Spleen (tissue), 11 donors: ENCODE measurements around the gene MOCS3. TPM values are rescaled to one million over a fixed set of nuclear protein-coding genes. Genes with fewer than 3 reads are reported as not detected.

Source experiments
- DNase-seq: peaks from one replicate; pipeline ENCODE4 v3.0.0-alpha.2; 2020
- H3K27ac ChIP-seq, 8 donors: fragments of 200-600 bp; sonication (generic) in 7 of 8; 1 replicate in 4 of 8; 2 replicates in 4 of 8; pipeline versions ENCODE4 v1.5.0 to v1.8.0; 2016 to 2021; ENCODE audit warnings: inconsistent platforms in 4 of 8, mild to moderate bottlenecking in 4 of 8, moderate library complexity in 1 of 8
- H3K27me3 ChIP-seq, 7 donors: fragments of 200-600 bp; sonication (generic) in 6 of 7; replicated peaks in 1 of 7; 1 replicate in 4 of 7; 2 replicates in 3 of 7; pipeline versions ENCODE4 v1.5.0 to v1.8.0; 2016 to 2021; ENCODE audit warnings: inconsistent platforms in 3 of 7, mild to moderate bottlenecking in 1 of 7
- H3K36me3 ChIP-seq, 6 donors: fragments of 200-600 bp; sonication (generic) in 5 of 6; 1 replicate in 4 of 6; 2 replicates in 2 of 6; pipeline versions ENCODE4 v1.5.0 to v1.8.0; 2016 to 2021; ENCODE audit warnings: inconsistent platforms in 2 of 6
- H3K4me1 ChIP-seq, 6 donors: fragments of 200-600 bp; sonication (generic) in 5 of 6; 1 replicate in 3 of 6; 2 replicates in 3 of 6; pipeline versions ENCODE4 v1.5.0 to v1.8.0; 2016 to 2021; ENCODE audit warnings: inconsistent platforms in 3 of 6
- H3K4me3 ChIP-seq, 8 donors: fragments of 200-600 bp; sonication (generic) in 7 of 8; 1 replicate in 4 of 8; 2 replicates in 4 of 8; pipeline versions ENCODE4 v1.5.0 to v1.8.0; 2016 to 2021; ENCODE audit warnings: inconsistent platforms in 4 of 8, mild to moderate bottlenecking in 4 of 8, moderate library complexity in 2 of 8
- H3K9me3 ChIP-seq, 8 donors: fragments of 200-600 bp; sonication (generic) in 7 of 8; 1 replicate in 4 of 8; 2 replicates in 4 of 8; pipeline versions ENCODE4 v1.5.0 to v1.8.0; 2016 to 2021; ENCODE audit warnings: inconsistent platforms in 4 of 8
- CTCF ChIP-seq, 11 experiments: fragments of 200-600 bp in 7 of 11; fragments of 450-650 bp in 4 of 11; sonication (generic) in 4 of 11; IDR thresholded peaks in 8 of 11; conservative IDR thresholded peaks in 3 of 11; 1 replicate in 7 of 11; 2 replicates in 4 of 11; pipeline versions ENCODE4 v1.4.0 to v1.8.0; 2016 to 2021; ENCODE audit warnings: antibody characterized with exemption in 11 of 11, inconsistent platforms in 4 of 11, mild to moderate bottlenecking in 1 of 11
- POLR2A ChIP-seq, 3 donors: fragments of 450-650 bp; IDR thresholded peaks; one replicate each; pipeline ENCODE4 v1.5.1; 2017; ENCODE audit warnings: antibody characterized with exemption in 3 of 3, mild to moderate bottlenecking in 1 of 3
- POLR2AphosphoS5 ChIP-seq, 3 donors: sonication (generic); formaldehyde crosslinking; IDR thresholded peaks; one replicate each; pipeline ENCODE4 v1.5.1; 2017; ENCODE audit warnings: antibody characterized with exemption in 3 of 3
- WGBS, 5 donors: extraction: QIAGEN DNeasy Blood & Tissue Kit in 3 of 5; methylation state at CpG; one replicate each; pipeline versions ENCODE4 v1.1.5 to v1.1.7; 2013 to 2018; 5-methylcytosine and 5-hydroxymethylcytosine counted together
- intact Hi-C: fragments of 100-400 bp; cut with DNase I; formaldehyde crosslinking; loops from one replicate; pipeline ENCODE4 v1.15.0; 2023; ENCODE audit warnings: low total_unique reads
- polyA plus RNA-seq, 3 donors: library from polyadenylated mRNA; stranded (reverse); fragments of 200-250 nt; gene quantifications; one replicate each; pipeline ENCODE4 v1.2.1, GENCODE V29; 2013
- total RNA-seq, 7 donors: library from RNA; depleted of rRNA in 3 of 7; stranded (reverse); fragments of >200 nt in 3 of 7; fragmentation: NEBNext Ultra II Directional in 4 of 7; extraction: Animal tissue kit (Norgen Biotek cat#: 25700) in 4 of 7; gene quantifications; one replicate each; pipeline versions ENCODE4 v1.1.0 to v1.2.1, GENCODE V29; 2016 to 2021
- donor health status: healthy with polysubstance abuse.
- donor health status: DM: no; HTN: no; CAD: no; lungs with moderate emphysema.
- donor health status: DM: no; HTN: no; CAD: no.
- donor health status: Bipolar disorder and iron deficiency.
- donor health status: healthy.
- donor health status: DM: no; HTN: no; CAD: no.
- donor health status: DM: yes; HTN: yes; CAD: no.

Gene MOCS3
- total and polyA plus RNA-seq, 10 donors = 2.6 to 7.0 (median 4.8) TPM

- intact Hi-C loops = loop anchor here (5.0 kb wide), 1 partner anchor 298 kb away; no protein-coding TSS in a partner anchor
- H3K27ac ChIP-seq = no peak overlapping the region
- no peaks in the 10 kb centered on the region for H3K36me3 ChIP-seq
- no peaks in the 10 kb centered on the region for H3K9me3 ChIP-seq
- peaks cover 0 to 20% (median 0%) of the 10 kb centered on the region in 7 donors for H3K27me3 ChIP-seq
- no peaks in the 10 kb centered on the region for H3K4me1 ChIP-seq
- WGBS, 5 donors = 87 to 100% (median 96%) methylated on average over 6 to 9 of the region's 9 CpGs
- H3K4me3 ChIP-seq = no peak overlapping the region
- DNase-seq = no peak
- TF ChIP-seq POLR2AphosphoS5 (IDR thresholded peaks at IDR 0.05) (no peak), POLR2A (IDR thresholded peaks at IDR 0.05) (no peak), CTCF (IDR thresholded peaks at IDR 0.05 in 8 of 11, conservative IDR thresholded peaks at IDR 0.05 in 3 of 11) (no peak)
Observed at GRCh38 chr20:51004781-51005180, 46.2 kb downstream of the MOCS3 start.

GRCh38 chr20:51005214-51005613 lies 46.6 kb downstream of the MOCS3 start:
- Histone ChIP-seq H3K9me3 (no peaks in the 10 kb centered on the region), H3K27me3 (peaks cover 0 to 16% (median 0%) of the 10 kb centered on the region in 7 donors), H3K4me3 (no peak overlapping the region), H3K4me1 (no peaks in the 10 kb centered on the region), H3K27ac (no peak overlapping the region), H3K36me3 (no peaks in the 10 kb centered on the region)
- DNase-seq = no peak
- WGBS, 5 donors = 87 to 96% (median 92%) methylated on average over 7 of the region's 7 CpGs
- TF ChIP-seq POLR2AphosphoS5 (IDR thresholded peaks at IDR 0.05) (no peak), POLR2A (IDR thresholded peaks at IDR 0.05) (no peak), CTCF (IDR thresholded peaks at IDR 0.05 in 8 of 11, conservative IDR thresholded peaks at IDR 0.05 in 3 of 11) (no peak)
- intact Hi-C loops = no loop called here

GRCh38 chr20:51008718-51009117 lies 50.1 kb downstream of the MOCS3 start:
- 79 to 91% (median 85%) methylated on average over 5 of the region's 5 CpGs for WGBS, 5 donors
- Histone ChIP-seq H3K27me3 (peaks cover 0 to 32% (median 0%) of the 10 kb centered on the region in 7 donors), H3K27ac (no peak overlapping the region), H3K4me1 (no peaks in the 10 kb centered on the region), H3K9me3 (no peaks in the 10 kb centered on the region), H3K36me3 (no peaks in the 10 kb centered on the region), H3K4me3 (no peak overlapping the region)
- intact Hi-C loops = no loop called here
- TF ChIP-seq POLR2AphosphoS5 (IDR thresholded peaks at IDR 0.05) = no peak
- TF ChIP-seq POLR2A (IDR thresholded peaks at IDR 0.05) = no peak
- no peak for TF ChIP-seq CTCF (IDR thresholded peaks at IDR 0.05 in 8 of 11, conservative IDR thresholded peaks at IDR 0.05 in 3 of 11)
- peak; percentile 18 for DNase-seq

GRCh38 chr20:51009303-51010042 lies 50.9 kb downstream of the MOCS3 start:
- intact Hi-C loops = no loop called here
- Histone ChIP-seq H3K4me3 (no peak overlapping the region), H3K9me3 (no peaks in the 10 kb centered on the region), H3K36me3 (no peaks in the 10 kb centered on the region), H3K27ac (no peak overlapping the region), H3K4me1 (no peaks in the 10 kb centered on the region), H3K27me3 (peaks cover 0 to 37% (median 0%) of the 10 kb centered on the region in 7 donors)
- DNase-seq = peak; percentile 62
- no peak for TF ChIP-seq POLR2A (IDR thresholded peaks at IDR 0.05)
- TF ChIP-seq POLR2AphosphoS5 (IDR thresholded peaks at IDR 0.05) = no peak
- no peak for TF ChIP-seq CTCF (IDR thresholded peaks at IDR 0.05 in 8 of 11, conservative IDR thresholded peaks at IDR 0.05 in 3 of 11)
- 79 to 87% (median 86%) methylated on average over 58 of the region's 58 CpGs for WGBS, 5 donors
